HL-60 (cell line): Measurements from ENCODE around the gene SPIB.

Experiments used
- DNase-seq, 2 experiments: peaks; one replicate each; pipeline ENCODE4 v3.0.0-alpha.2; 2010 to 2020; ENCODE audit warnings: low read depth in 1 of 2, low spot score in 1 of 2
- H3K27ac ChIP-seq: fragments of 250-450 bp; sonication (Bioruptor Pico); replicated peaks from 2 replicates; pipeline ENCODE4 v1.5.1; 2020; ENCODE audit warnings: mild to moderate bottlenecking, moderate library complexity
- H3K27me3 ChIP-seq: fragments of 250-450 bp; sonication (Bioruptor Pico); 2 replicates; pipeline ENCODE4 v1.5.1; 2021; ENCODE audit warnings: mild to moderate bottlenecking, moderate library complexity; ENCODE audit not compliant: insufficient read depth, poor library complexity, severe bottlenecking
- H3K4me3 ChIP-seq: replicated peaks from 2 replicates; pipeline ENCODE4 v1.5.1; 2011; ENCODE audit warnings: mild to moderate bottlenecking, control low read depth, low read length; ENCODE audit not compliant: insufficient read depth
- GABPA ChIP-seq: IDR thresholded peaks from 2 replicates; pipeline ENCODE4 v1.6.1; 2012; ENCODE audit warnings: low read depth
- POLR2AphosphoS5 ChIP-seq: IDR thresholded peaks from 2 replicates; pipeline ENCODE4 v1.6.1; 2012; ENCODE audit warnings: low read depth
- SPI1 ChIP-seq: IDR thresholded peaks from 2 replicates; pipeline ENCODE4 v1.6.1; 2012; ENCODE audit warnings: low read depth, mild to moderate bottlenecking, borderline replicate concordance
- long read RNA-seq: library from polyadenylated mRNA; unstranded; transcript quantifications from one replicate; pipeline ENCODE4 v2.0.0, GENCODE V29; 2020
- TF ChIP-seq, protein P1 (sequence below): IDR thresholded peaks from one replicate; pipeline ENCODE4 v1.5.1; 2011; ENCODE audit warnings: low read length, control low read depth, inconsistent platforms; ENCODE audit not compliant: insufficient read depth
- TF ChIP-seq, protein P2 (sequence below): IDR thresholded peaks from 2 replicates; pipeline ENCODE4 v1.6.1; 2012; ENCODE audit warnings: low read depth; ENCODE audit not compliant: insufficient replicate concordance

SPIB gene
- long read RNA-seq = 0 reads

DNA sequence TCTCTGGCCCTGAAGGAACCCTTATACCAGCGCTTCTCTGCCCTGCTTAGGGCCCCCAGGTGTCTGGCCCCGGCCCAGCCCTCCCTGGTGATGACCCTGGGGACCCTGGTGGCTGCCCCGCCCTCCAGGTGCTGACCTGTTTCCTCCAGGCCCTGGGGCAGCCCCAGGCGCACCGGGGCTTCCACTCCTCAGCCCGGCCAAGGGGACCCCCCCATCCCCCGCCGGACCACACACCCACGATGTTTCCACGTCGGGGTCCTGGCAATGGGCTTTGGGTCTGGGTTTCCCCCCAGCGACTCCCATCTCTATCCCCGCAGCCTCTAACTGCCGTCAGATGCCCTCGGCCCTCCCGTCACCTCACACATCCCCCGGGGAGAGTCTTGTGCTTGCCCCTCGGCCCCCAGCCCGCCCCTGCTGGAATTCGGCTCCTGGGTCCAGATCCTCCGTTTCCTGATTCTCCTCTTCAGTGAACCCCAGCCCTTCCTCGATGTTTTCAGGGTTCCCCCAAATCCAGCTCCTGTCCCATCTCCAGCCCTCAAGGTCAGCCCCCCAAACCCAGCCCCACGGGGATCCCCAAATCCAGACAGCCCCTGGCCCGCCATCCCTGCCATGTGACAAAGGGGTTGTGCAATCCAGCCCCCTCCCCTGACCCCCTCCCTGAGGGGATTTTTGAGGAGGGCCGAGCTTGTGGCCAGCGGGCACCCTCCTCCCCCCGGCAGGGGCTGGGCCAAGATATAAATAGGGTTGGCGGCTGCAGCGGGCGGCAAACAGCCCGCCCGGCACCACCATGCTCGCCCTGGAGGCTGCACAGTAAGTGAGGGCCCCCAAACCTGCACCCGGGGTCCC, at the start of gene SPIB:
Gene SPIB (plus strand): TSS at position 763 of the 846 bp plus-strand sequence. CDS start 25 bp downstream, at position 788.
- H3K4me3 ChIP-seq = no peak within 1 kb of the TSS
- TF ChIP-seq GABPA (no peak), POLR2AphosphoS5 (no peak)
- TF ChIP-seq, protein P1, sequence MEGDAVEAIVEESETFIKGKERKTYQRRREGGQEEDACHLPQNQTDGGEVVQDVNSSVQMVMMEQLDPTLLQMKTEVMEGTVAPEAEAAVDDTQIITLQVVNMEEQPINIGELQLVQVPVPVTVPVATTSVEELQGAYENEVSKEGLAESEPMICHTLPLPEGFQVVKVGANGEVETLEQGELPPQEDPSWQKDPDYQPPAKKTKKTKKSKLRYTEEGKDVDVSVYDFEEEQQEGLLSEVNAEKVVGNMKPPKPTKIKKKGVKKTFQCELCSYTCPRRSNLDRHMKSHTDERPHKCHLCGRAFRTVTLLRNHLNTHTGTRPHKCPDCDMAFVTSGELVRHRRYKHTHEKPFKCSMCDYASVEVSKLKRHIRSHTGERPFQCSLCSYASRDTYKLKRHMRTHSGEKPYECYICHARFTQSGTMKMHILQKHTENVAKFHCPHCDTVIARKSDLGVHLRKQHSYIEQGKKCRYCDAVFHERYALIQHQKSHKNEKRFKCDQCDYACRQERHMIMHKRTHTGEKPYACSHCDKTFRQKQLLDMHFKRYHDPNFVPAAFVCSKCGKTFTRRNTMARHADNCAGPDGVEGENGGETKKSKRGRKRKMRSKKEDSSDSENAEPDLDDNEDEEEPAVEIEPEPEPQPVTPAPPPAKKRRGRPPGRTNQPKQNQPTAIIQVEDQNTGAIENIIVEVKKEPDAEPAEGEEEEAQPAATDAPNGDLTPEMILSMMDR = no peak
- DNase-seq = no peak

DNA sequence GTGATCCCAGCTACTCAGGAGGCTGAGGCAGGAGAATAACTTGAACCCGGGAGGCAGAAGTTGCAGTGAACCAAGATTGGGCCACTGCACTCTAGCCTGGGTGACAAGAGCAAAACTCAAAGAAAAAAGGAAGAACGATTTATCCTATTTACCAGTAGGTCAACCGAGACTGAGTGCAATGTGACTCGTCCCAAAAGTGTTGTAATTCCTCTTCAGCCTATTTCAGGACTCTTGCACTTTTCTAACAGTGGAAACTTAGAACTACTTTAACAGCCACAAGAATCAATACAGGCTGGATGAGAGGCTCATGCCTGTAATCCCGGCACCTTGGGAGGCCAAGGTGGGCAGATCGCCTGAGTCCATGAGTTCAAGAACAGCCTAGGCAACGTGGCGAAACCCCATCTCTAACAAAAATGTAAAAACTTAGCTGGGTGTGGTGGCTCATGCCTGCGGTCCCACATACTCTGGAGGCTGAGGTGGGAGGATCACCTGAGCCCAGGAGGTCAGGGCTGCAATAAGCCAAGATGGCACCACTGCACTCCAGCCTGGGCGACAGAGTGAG, 46.7 kb upstream of the SPIB start:
- Histone ChIP-seq H3K27me3 (no peaks in the 10 kb centered on the region), H3K4me3 (no peak overlapping the region), H3K27ac (peak overlapping the region; percentile 3; the same call in 1 of the 2 replicates)
- TF ChIP-seq, protein P1 = no peak
- TF ChIP-seq, protein P2, sequence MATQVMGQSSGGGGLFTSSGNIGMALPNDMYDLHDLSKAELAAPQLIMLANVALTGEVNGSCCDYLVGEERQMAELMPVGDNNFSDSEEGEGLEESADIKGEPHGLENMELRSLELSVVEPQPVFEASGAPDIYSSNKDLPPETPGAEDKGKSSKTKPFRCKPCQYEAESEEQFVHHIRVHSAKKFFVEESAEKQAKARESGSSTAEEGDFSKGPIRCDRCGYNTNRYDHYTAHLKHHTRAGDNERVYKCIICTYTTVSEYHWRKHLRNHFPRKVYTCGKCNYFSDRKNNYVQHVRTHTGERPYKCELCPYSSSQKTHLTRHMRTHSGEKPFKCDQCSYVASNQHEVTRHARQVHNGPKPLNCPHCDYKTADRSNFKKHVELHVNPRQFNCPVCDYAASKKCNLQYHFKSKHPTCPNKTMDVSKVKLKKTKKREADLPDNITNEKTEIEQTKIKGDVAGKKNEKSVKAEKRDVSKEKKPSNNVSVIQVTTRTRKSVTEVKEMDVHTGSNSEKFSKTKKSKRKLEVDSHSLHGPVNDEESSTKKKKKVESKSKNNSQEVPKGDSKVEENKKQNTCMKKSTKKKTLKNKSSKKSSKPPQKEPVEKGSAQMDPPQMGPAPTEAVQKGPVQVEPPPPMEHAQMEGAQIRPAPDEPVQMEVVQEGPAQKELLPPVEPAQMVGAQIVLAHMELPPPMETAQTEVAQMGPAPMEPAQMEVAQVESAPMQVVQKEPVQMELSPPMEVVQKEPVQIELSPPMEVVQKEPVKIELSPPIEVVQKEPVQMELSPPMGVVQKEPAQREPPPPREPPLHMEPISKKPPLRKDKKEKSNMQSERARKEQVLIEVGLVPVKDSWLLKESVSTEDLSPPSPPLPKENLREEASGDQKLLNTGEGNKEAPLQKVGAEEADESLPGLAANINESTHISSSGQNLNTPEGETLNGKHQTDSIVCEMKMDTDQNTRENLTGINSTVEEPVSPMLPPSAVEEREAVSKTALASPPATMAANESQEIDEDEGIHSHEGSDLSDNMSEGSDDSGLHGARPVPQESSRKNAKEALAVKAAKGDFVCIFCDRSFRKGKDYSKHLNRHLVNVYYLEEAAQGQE = no peak
- TF ChIP-seq GABPA (no peak), POLR2AphosphoS5 (no peak), SPI1 (no peak)
- DNase-seq = peak in 1 of 2 experiments; percentile 52

More for the DNA sequence above, at the start of gene SPIB:
- H3K27me3 ChIP-seq = no peaks in the 10 kb centered on the region
- H3K27ac ChIP-seq = no peak within 1 kb of the TSS

DNA sequence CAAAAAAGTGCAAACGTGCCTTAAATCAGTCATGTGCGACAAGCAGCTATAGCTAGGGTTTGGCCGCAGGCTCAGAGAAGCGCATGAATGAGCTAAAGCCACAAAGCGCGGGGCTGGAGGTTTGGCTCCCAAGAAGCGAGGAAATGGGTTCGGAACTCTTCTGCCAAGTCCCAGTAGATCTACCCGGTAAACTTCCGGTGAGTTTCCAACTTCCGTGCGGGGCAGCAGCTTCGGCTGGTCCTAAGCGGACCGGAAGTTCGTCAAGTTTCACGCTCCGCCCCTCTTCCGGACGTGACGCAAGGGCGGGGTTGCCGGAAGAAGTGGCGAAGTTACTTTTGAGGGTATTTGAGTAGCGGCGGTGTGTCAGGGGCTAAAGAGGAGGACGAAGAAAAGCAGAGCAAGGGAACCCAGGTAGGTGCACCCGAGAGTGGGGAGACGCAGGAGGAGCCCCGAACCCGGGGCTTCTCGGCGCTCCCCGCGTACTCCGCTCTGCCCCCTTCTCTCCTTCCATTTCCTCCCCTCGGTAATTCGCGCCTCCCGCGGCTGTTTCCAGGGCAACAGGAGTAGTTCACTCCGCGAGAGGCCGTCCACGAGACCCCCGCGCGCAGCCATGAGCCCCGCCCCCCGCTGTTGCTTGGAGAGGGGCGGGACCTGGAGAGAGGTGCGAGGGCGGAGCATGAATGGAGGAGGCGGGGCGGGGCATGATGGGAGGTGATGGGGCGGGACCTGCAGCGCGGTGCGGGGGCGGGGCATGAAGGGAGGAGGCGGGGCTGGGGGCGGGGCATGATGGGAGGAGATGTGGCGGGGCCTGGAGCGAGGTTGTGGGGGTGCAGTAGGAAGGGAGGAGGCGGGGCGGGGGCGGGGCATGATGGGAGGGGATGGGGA, 42.3 kb upstream of the SPIB start, which contains the start of gene NR1H2:
Gene NR1H2 (plus strand): TSS at position 292 of the 885 bp plus-strand sequence. CDS start 1,149 bp downstream, outside the sequence.
- peak; percentile 68 for TF ChIP-seq POLR2AphosphoS5
- TF ChIP-seq GABPA = peak; percentile 100
- no peak; the same call in 1 of the 2 replicates for TF ChIP-seq SPI1
- TF ChIP-seq, protein P2 = peak; percentile 55
- TF ChIP-seq, protein P1 = no peak
- peak within 1 kb of the TSS; percentile 91 for H3K4me3 ChIP-seq
- peak; percentile 97 to 98 for DNase-seq
- H3K27ac ChIP-seq = peak within 1 kb of the TSS; percentile 94
- no peaks in the 10 kb centered on the region for H3K27me3 ChIP-seq
